H9 (cell line): ENCODE measurements around the gene ZNF428. TPM values are rescaled to one million over a fixed set of nuclear protein-coding genes. Genes with fewer than 3 reads are reported as not detected.

Source experiments
- DNase-seq: peaks from one replicate; pipeline ENCODE4 v3.0.0-alpha.2; 2017
- H2AFZ ChIP-seq: one replicate; pipeline ENCODE4 v1.6.1; 2013; ENCODE audit warnings: mild to moderate bottlenecking, low read length, control low read depth, moderate library complexity
- H2AK5ac ChIP-seq: 2 replicates; pipeline ENCODE4 v1.6.1; 2013; ENCODE audit warnings: low read length, control low read depth, mixed read lengths; ENCODE audit not compliant: insufficient read length
- H2BK120ac ChIP-seq: one replicate; pipeline ENCODE4 v1.6.1; 2013; ENCODE audit warnings: low read depth, mild to moderate bottlenecking, low read length, control low read depth, inconsistent platforms; ENCODE audit not compliant: poor library complexity, severe bottlenecking
- H2BK12ac ChIP-seq: 2 replicates; pipeline ENCODE4 v1.6.1; 2013; ENCODE audit warnings: low read length, control low read depth, mixed read lengths, low read depth; ENCODE audit not compliant: insufficient read length
- H2BK15ac ChIP-seq: 2 replicates; pipeline ENCODE4 v1.6.1; 2013; ENCODE audit warnings: low read depth, low read length, control low read depth
- H2BK20ac ChIP-seq: one replicate; pipeline ENCODE4 v1.6.1; 2013; ENCODE audit warnings: low read depth, mild to moderate bottlenecking, low read length, control low read depth, inconsistent platforms; ENCODE audit not compliant: poor library complexity, severe bottlenecking
- H2BK5ac ChIP-seq: 2 replicates; pipeline ENCODE4 v1.6.1; 2013; ENCODE audit warnings: low read length, control low read depth, mixed read lengths; ENCODE audit not compliant: insufficient read length
- H3K14ac ChIP-seq: 2 replicates; pipeline ENCODE4 v1.6.1; 2013; ENCODE audit warnings: low read length, control low read depth; ENCODE audit not compliant: insufficient read depth
- H3K18ac ChIP-seq: 2 replicates; pipeline ENCODE4 v1.6.1; 2013; ENCODE audit warnings: low read depth, mild to moderate bottlenecking, mixed read lengths, low read length, control low read depth; ENCODE audit not compliant: insufficient read length
- H3K23ac ChIP-seq: 2 replicates; pipeline ENCODE4 v1.6.1; 2013; ENCODE audit warnings: low read length, control low read depth, mixed read lengths, low read depth; ENCODE audit not compliant: insufficient read length
- H3K23me2 ChIP-seq: 2 replicates; pipeline ENCODE4 v1.6.1; 2013; ENCODE audit warnings: low read depth, mild to moderate bottlenecking, mixed read lengths, low read length, control low read depth; ENCODE audit not compliant: insufficient read length, poor library complexity, severe bottlenecking
- H3K27ac ChIP-seq: 2 replicates; pipeline ENCODE4 v1.5.1; 2013; ENCODE audit warnings: low read length, control low read depth, mixed read lengths, low read depth; ENCODE audit not compliant: insufficient read length
- H3K27me3 ChIP-seq: 2 replicates; pipeline ENCODE4 v1.6.1; 2013; ENCODE audit warnings: low read length, control low read depth, inconsistent platforms; ENCODE audit not compliant: insufficient read depth
- H3K4ac ChIP-seq: 2 replicates; pipeline ENCODE4 v1.6.1; 2013; ENCODE audit warnings: low read depth, mild to moderate bottlenecking, control low read depth, inconsistent platforms, low read length, moderate library complexity
- H3K4me1 ChIP-seq: 2 replicates; pipeline ENCODE4 v1.6.1; 2013; ENCODE audit warnings: low read length, control low read depth, inconsistent platforms; ENCODE audit not compliant: insufficient read depth
- H3K4me2 ChIP-seq: 2 replicates; pipeline ENCODE4 v1.6.1; 2013; ENCODE audit warnings: low read length, control low read depth, mixed read lengths; ENCODE audit not compliant: insufficient read length, insufficient read depth
- H3K56ac ChIP-seq: 2 replicates; pipeline ENCODE4 v1.6.1; 2013; ENCODE audit warnings: low read depth, mild to moderate bottlenecking, mixed read lengths, low read length, control low read depth; ENCODE audit not compliant: insufficient read length
- H3K79me1 ChIP-seq: 2 replicates; pipeline ENCODE4 v1.6.1; 2013; ENCODE audit warnings: low read depth, mild to moderate bottlenecking, moderate library complexity, low read length, control low read depth, inconsistent platforms; ENCODE audit not compliant: insufficient read depth, poor library complexity, severe bottlenecking
- H3K79me2 ChIP-seq: 2 replicates; pipeline ENCODE4 v1.6.1; 2013; ENCODE audit warnings: low read length, control low read depth, inconsistent platforms; ENCODE audit not compliant: insufficient read depth
- H3K9ac ChIP-seq: 2 replicates; pipeline ENCODE4 v1.6.1; 2013; ENCODE audit warnings: low read length, control low read depth, mixed read lengths; ENCODE audit not compliant: insufficient read length; ENCODE audit errors: extremely low read depth
- H3K9me3 ChIP-seq: one replicate; pipeline ENCODE4 v1.6.1; 2013; ENCODE audit warnings: low read depth, low read length, inconsistent platforms; ENCODE audit not compliant: control insufficient read depth
- H3T11ph ChIP-seq: one replicate; pipeline ENCODE4 v1.6.1; 2013; ENCODE audit warnings: mild to moderate bottlenecking, low read length, control low read depth, inconsistent platforms
- H4K20me1 ChIP-seq: one replicate; pipeline ENCODE4 v1.6.1; 2013; ENCODE audit not compliant: control insufficient read depth, insufficient read length, insufficient read depth
- H4K5ac ChIP-seq: 2 replicates; pipeline ENCODE4 v1.6.1; 2013; ENCODE audit warnings: low read depth, mild to moderate bottlenecking, mixed read lengths, low read length, control low read depth; ENCODE audit not compliant: insufficient read length
- H4K8ac ChIP-seq: replicated peaks from 2 replicates; pipeline ENCODE4 v1.6.1; 2013; ENCODE audit warnings: low read length, control low read depth, mixed read lengths, low read depth; ENCODE audit not compliant: insufficient read length
- H4K91ac ChIP-seq: 2 replicates; pipeline ENCODE4 v1.6.1; 2013; ENCODE audit warnings: low read depth, mild to moderate bottlenecking, moderate library complexity, mixed read lengths, low read length, control low read depth; ENCODE audit not compliant: insufficient read length
- H3K27ac Mint-ChIP-seq, 3 experiments: 2 replicates in 2 of 3; 3 replicates in 1 of 3; pipeline ENCODE4 v1.8.0; 2020 to 2021; ENCODE audit warnings: mixed read lengths in 3 of 3, mild to moderate bottlenecking in 1 of 3, moderate library complexity in 1 of 3
- H3K27me3 Mint-ChIP-seq: 2 replicates; pipeline ENCODE4 v1.8.0; 2021; ENCODE audit warnings: low read depth, mild to moderate bottlenecking, moderate library complexity, mixed read lengths
- H3K36me3 Mint-ChIP-seq, 3 experiments: 2 replicates in 2 of 3; 3 replicates in 1 of 3; pipeline ENCODE4 v1.8.0; 2020 to 2021; ENCODE audit warnings: low read depth in 3 of 3, mixed read lengths in 3 of 3; ENCODE audit not compliant: insufficient read depth in 1 of 3
- H3K4me1 Mint-ChIP-seq, 2 experiments: 2 replicates each; pipeline ENCODE4 v1.8.0; 2020; ENCODE audit warnings: mixed read lengths in 2 of 2
- H3K4me3 Mint-ChIP-seq, 2 experiments: 2 replicates in 1 of 2; 3 replicates in 1 of 2; pipeline ENCODE4 v1.8.0; 2020 to 2021; ENCODE audit warnings: mild to moderate bottlenecking in 2 of 2, mixed read lengths in 2 of 2, moderate library complexity in 1 of 2
- H3K9me3 Mint-ChIP-seq, 2 experiments: 2 replicates in 1 of 2; 3 replicates in 1 of 2; pipeline ENCODE4 v1.8.0; 2020; ENCODE audit warnings: mild to moderate bottlenecking in 2 of 2, mixed read lengths in 2 of 2, moderate library complexity in 1 of 2
- CTCF ChIP-seq: fragments of 200-600 bp; sonication (generic); conservative IDR thresholded peaks from 3 replicates; pipeline ENCODE4 v1.8.0; 2021; ENCODE audit warnings: antibody characterized with exemption, mild to moderate bottlenecking
- whole genome bisulfite sequencing: extraction: QIAGEN DNeasy Blood & Tissue Kit; methylation state at CpG from one replicate; pipeline ENCODE4 v1.1.7; 2013; ENCODE audit warnings: missing lambda C conversion rate, low lambda C conversion rate, mixed read lengths; ENCODE audit not compliant: insufficient read length; ENCODE audit errors: extremely low coverage; 5-methylcytosine and 5-hydroxymethylcytosine counted together
- total RNA-seq: library from RNA; stranded (reverse); gene quantifications from 2 replicates; pipeline ENCODE4 v1.2.1, GENCODE V29; 2021

ZNF428 gene
- total RNA-seq, 1 experiment from 2014 or later, result 30.3 TPM

GRCh38 chr19:43648633-43649032, 29.2 kb upstream of the ZNF428 start:
- DNase-seq, result no peak
- Histone ChIP-seq H2AK5ac (no peak overlapping the region), H3K27ac (no peak overlapping the region), H3K27me3 (no peaks in the 10 kb centered on the region), H2BK120ac (no peak overlapping the region), H3K4ac (no peak overlapping the region), H3K4me2 (no peak overlapping the region), H3K56ac (no peak overlapping the region), H2BK20ac (no peak overlapping the region), H3K14ac (no peak overlapping the region), H3K9me3 (no peaks in the 10 kb centered on the region), H3K9ac (no peak overlapping the region), H3K79me2 (no peaks in the 10 kb centered on the region), H3K4me1 (no peaks in the 10 kb centered on the region), H4K20me1 (no peaks in the 10 kb centered on the region), H3T11ph (no peak overlapping the region), H2BK12ac (no peak overlapping the region), H3K23ac (no peak overlapping the region), H4K5ac (no peak overlapping the region), H3K23me2 (no peaks in the 10 kb centered on the region), H4K91ac (no peak overlapping the region), H2BK15ac (no peak overlapping the region), H4K8ac (no peak overlapping the region), H3K79me1 (no peaks in the 10 kb centered on the region), H2AFZ (no peak overlapping the region), H3K18ac (no peak overlapping the region), H2BK5ac (no peak overlapping the region)
- H3K4me1 Mint-ChIP-seq, result peaks cover 2 to 3% of the 10 kb centered on the region in 2 experiments; a peak in 2 of 4 replicates
- H3K4me3 Mint-ChIP-seq, result no peak overlapping the region
- H3K27ac Mint-ChIP-seq, result no peak overlapping the region
- H3K9me3 Mint-ChIP-seq, result peaks cover 13 to 24% of the 10 kb centered on the region in 2 experiments
- no peak for TF ChIP-seq CTCF
- no CpG with 5 or more reads among the region's 6 CpGs for WGBS
- H3K36me3 Mint-ChIP-seq, result peaks cover 37 to 49% (median 41%) of the 10 kb centered on the region in 3 experiments
- peaks cover 12% of the 10 kb centered on the region for H3K27me3 Mint-ChIP-seq
